ENCODE measurements around the gene LINGO3. TPM values are rescaled to one million over a fixed set of nuclear protein-coding genes. Genes with fewer than 3 reads are reported as not detected.

LINGO3 gene, protein sequence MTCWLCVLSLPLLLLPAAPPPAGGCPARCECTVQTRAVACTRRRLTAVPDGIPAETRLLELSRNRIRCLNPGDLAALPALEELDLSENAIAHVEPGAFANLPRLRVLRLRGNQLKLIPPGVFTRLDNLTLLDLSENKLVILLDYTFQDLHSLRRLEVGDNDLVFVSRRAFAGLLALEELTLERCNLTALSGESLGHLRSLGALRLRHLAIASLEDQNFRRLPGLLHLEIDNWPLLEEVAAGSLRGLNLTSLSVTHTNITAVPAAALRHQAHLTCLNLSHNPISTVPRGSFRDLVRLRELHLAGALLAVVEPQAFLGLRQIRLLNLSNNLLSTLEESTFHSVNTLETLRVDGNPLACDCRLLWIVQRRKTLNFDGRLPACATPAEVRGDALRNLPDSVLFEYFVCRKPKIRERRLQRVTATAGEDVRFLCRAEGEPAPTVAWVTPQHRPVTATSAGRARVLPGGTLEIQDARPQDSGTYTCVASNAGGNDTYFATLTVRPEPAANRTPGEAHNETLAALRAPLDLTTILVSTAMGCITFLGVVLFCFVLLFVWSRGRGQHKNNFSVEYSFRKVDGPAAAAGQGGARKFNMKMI
- not detected for total RNA-seq

DNA sequence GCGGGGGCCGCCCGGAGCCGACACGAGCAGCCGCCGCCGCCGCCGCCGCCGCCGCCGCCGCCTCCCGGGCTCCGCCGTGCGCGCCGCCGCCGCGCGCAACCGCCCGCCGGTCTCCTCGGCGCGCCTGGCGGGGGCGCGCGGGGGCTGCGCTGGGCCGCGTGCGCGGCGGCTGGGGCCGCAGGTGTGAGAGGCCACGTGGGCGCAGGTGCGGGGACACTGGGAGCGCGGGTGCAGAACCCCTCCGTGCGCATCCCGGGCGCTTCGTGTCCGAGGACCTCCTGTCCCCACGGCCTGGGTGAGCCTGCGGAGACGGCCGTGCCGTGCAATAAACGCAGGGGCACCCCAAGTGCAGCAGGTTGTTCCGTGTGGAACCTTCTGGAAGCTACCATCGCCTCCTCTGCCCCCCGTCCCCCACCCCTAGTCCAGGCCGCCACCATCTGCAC is at the start of gene LINGO3:
LINGO3 (minus strand) TSS at position 41 of the 443 bp plus-strand sequence. CDS start 16,378 bp downstream, outside the sequence.
- Histone ChIP-seq H3K27ac (replicated peaks in 1 of 4) (no peak within 1 kb of the TSS), H3K4me3 (peak within 1 kb of the TSS in 2 of 4 donors; percentile 36 to 50), H3K27me3 (peaks cover 4 to 95% (median 44%) of the 10 kb centered on the region in 4 donors), H3K9me3 (no peaks in the 10 kb centered on the region), H3K4me1 (peaks cover 0 to 15% (median 10%) of the 10 kb centered on the region in 4 donors), H3K36me3 (no peaks in the 10 kb centered on the region)
- intact Hi-C loops (cut with DNase I) = no loop called here
- no peak for DNase-seq (ENCODE audit: extremely low spot score)
- 33% methylated on average over 4 of the region's 63 CpGs for WGBS
- no peak for TF ChIP-seq EP300 (IDR thresholded peaks at IDR 0.05)
- TF ChIP-seq CTCF (IDR thresholded peaks at IDR 0.05) = no peak
- TF ChIP-seq POLR2A (IDR thresholded peaks at IDR 0.05; ENCODE audit: low read depth) = no peak
- no peak for TF ChIP-seq POLR2AphosphoS5 (IDR thresholded peaks at IDR 0.05)

DNA sequence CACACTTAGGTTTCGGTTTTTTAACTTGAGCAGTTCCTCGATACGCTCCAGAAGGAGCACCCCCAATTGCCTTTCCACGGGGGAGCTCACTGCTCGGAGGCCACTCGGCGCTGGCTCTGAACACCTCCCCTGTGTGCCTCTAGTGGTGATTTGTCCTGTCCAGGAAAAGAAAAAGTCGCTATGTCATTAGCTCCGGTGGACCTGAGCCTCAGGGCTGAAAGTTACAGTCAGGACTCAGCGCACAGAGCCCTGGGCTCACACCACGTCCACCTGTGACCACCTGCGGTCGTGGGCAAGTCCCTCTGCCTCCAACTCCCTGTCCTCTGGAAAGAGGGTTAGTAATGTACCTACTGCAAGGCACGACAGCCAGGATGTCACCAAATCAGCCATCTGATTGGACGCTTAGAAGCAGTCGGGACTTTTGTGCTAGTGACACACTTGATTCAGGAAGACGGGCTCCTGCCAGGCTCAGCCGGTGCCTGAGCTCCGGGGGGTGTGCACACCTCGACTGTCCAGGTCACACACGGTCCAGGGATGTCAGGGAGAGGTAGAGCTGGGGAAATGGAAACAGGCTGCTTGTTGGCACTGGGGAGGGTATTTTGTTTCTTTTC is 48.2 kb upstream of the LINGO3 start:
- peaks cover 8 to 40% (median 36%) of the 10 kb centered on the region in 4 donors for H3K36me3 ChIP-seq
- 85% methylated on average over 15 of the region's 21 CpGs for WGBS
- no peak for DNase-seq (ENCODE audit: extremely low spot score)
- no peak overlapping the region for H3K27ac ChIP-seq (replicated peaks in 1 of 4)
- intact Hi-C loops (cut with DNase I) = no loop called here
- peaks cover 3 to 16% (median 9%) of the 10 kb centered on the region in 4 donors for H3K27me3 ChIP-seq
- TF ChIP-seq CTCF (IDR thresholded peaks at IDR 0.05) = no peak
- no peak for TF ChIP-seq EP300 (IDR thresholded peaks at IDR 0.05)
- TF ChIP-seq POLR2AphosphoS5 (IDR thresholded peaks at IDR 0.05) = no peak
- no peak for TF ChIP-seq POLR2A (IDR thresholded peaks at IDR 0.05; ENCODE audit: low read depth)
- H3K4me3 ChIP-seq = no peak overlapping the region
- H3K9me3 ChIP-seq = no peaks in the 10 kb centered on the region
- peaks cover 0 to 7% (median 3%) of the 10 kb centered on the region in 4 donors for H3K4me1 ChIP-seq

DNA sequence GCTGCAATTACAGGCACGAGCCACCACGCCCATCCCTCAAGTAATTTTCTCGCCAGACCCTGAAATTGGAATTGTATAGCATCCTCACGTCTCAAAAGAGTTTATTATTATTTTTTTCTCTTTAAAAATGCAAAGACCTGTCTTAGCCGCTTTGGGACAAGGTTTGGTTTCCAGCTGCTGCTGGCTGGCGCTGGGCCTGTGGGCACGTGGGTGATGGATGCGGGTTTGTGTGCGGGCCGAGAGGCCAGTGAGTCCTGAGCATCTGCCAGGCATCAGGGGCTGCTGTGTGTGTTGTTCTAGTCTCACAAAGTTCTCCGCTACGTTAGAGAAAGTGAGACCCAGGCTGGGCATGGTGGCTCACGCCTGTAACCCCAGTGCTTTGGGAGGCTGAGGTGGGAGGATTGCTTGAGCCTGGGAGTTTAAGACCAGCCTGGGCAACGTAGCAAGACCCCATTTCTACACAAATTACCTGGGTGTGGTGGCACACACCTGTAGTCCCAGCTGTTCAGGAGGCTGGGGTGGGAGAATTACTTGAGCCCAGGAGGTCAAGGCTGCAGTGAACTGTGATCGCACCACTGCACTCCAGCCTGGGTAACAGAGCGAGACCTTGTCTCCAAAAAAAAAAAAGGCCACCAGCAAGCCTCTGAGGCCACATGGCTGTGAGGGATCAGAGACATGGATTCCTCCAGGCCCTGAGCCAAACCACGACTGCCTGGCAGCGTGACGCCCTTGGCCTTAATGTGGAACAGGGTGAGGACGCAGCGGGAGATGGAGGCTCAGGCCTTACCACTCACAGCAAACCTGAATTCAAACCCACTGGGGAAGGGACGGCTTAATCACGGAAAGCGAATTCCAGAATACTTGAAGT is 47.4 kb upstream of the LINGO3 start:
- intact Hi-C loops (cut with DNase I) = no loop called here
- TF ChIP-seq CTCF (IDR thresholded peaks at IDR 0.05) = no peak
- TF ChIP-seq POLR2AphosphoS5 (IDR thresholded peaks at IDR 0.05) = no peak
- no peak for TF ChIP-seq EP300 (IDR thresholded peaks at IDR 0.05)
- no peak for TF ChIP-seq POLR2A (IDR thresholded peaks at IDR 0.05; ENCODE audit: low read depth)
- Histone ChIP-seq H3K36me3 (peaks cover 8 to 48% (median 43%) of the 10 kb centered on the region in 4 donors), H3K4me3 (no peak overlapping the region), H3K4me1 (peaks cover 0 to 6% (median 3%) of the 10 kb centered on the region in 4 donors), H3K27ac (replicated peaks in 1 of 4) (no peak overlapping the region), H3K27me3 (peaks cover 3 to 9% (median 5%) of the 10 kb centered on the region in 4 donors), H3K9me3 (no peaks in the 10 kb centered on the region)
- no peak for DNase-seq (ENCODE audit: extremely low spot score)
- 88% methylated on average over 22 of the region's 24 CpGs for WGBS

DNA sequence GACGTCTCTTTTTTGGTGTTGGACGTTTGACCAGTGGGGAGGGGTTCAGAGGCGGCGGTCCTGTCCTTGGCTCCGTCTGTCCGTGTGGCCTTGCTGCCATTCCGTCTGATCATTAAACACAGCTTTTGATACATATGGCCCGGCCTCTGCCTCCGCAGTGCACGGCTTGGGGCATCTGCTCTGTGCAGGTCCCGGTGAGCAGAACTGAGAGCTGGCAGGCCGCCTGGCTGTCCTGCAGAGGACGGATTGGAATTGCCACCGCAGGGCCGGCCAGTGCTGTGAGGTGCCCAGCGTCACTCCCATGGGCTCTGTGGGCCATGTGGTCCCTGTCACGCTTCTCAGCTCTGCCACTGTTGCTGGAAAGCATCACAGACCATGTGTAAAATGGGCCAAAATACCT is 46.7 kb upstream of the LINGO3 start:
- 85% methylated on average over 12 of the region's 17 CpGs for WGBS
- peaks cover 0 to 1% (median 0%) of the 10 kb centered on the region in 4 donors for H3K27me3 ChIP-seq
- H3K27ac ChIP-seq (replicated peaks in 1 of 4) = no peak overlapping the region
- no peak for DNase-seq (ENCODE audit: extremely low spot score)
- no peaks in the 10 kb centered on the region for H3K4me1 ChIP-seq
- TF ChIP-seq EP300 (IDR thresholded peaks at IDR 0.05) = no peak
- no peak overlapping the region for H3K4me3 ChIP-seq
- peaks cover 8 to 49% (median 47%) of the 10 kb centered on the region in 4 donors for H3K36me3 ChIP-seq
- intact Hi-C loops (cut with DNase I) = no loop called here
- H3K9me3 ChIP-seq = no peaks in the 10 kb centered on the region
